Measurements from ENCODE around the gene NINJ1.

DNA sequence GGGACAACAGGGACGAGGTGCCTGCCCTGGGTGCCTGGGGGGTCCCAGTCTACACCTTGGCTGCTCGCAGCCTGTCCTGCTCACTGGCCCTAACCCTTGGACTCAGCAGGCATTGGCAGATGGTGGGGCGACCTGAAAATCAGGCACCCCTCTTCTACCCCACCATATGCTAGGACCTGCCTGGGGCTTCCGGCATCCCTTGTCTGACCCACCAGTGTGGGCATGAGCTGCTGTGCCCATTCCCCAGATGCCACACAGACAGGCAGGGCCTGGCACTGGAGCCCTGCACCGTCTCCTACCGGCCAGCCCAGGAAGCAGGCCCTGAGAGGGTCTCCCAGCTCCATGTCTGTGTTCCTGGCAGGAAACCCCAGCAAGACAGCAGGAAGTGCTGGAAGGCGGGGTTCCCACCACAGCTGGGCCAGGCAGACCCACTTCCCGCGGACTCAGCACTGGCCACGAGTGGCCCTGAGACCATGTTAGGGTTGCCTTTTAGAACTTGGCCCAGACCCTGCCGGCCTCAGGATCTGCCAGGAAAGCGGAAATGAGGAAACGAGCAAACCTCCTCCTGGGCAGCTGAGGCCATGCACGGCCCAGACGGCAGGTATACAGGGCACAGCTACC is 3.1 kb downstream of the NINJ1 start:
- TF ChIP-seq, protein P1, sequence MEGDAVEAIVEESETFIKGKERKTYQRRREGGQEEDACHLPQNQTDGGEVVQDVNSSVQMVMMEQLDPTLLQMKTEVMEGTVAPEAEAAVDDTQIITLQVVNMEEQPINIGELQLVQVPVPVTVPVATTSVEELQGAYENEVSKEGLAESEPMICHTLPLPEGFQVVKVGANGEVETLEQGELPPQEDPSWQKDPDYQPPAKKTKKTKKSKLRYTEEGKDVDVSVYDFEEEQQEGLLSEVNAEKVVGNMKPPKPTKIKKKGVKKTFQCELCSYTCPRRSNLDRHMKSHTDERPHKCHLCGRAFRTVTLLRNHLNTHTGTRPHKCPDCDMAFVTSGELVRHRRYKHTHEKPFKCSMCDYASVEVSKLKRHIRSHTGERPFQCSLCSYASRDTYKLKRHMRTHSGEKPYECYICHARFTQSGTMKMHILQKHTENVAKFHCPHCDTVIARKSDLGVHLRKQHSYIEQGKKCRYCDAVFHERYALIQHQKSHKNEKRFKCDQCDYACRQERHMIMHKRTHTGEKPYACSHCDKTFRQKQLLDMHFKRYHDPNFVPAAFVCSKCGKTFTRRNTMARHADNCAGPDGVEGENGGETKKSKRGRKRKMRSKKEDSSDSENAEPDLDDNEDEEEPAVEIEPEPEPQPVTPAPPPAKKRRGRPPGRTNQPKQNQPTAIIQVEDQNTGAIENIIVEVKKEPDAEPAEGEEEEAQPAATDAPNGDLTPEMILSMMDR (IDR thresholded peaks at IDR 0.05) = no peak
- TF ChIP-seq POLR2AphosphoS5 (IDR thresholded peaks at IDR 0.05) (peak in 2 of 3 donors; percentile 8 to 33), EP300 (IDR thresholded peaks at IDR 0.05; ENCODE audit: low read depth) (no peak)
